ENCODE measurements around the gene BMF. TPM values are rescaled to one million over a fixed set of nuclear protein-coding genes. Genes with fewer than 3 reads are reported as not detected.

BMF gene
- total and polyA plus RNA-seq, 7 donors = 4.8 to 18.1 (median 15.3) TPM

DNA sequence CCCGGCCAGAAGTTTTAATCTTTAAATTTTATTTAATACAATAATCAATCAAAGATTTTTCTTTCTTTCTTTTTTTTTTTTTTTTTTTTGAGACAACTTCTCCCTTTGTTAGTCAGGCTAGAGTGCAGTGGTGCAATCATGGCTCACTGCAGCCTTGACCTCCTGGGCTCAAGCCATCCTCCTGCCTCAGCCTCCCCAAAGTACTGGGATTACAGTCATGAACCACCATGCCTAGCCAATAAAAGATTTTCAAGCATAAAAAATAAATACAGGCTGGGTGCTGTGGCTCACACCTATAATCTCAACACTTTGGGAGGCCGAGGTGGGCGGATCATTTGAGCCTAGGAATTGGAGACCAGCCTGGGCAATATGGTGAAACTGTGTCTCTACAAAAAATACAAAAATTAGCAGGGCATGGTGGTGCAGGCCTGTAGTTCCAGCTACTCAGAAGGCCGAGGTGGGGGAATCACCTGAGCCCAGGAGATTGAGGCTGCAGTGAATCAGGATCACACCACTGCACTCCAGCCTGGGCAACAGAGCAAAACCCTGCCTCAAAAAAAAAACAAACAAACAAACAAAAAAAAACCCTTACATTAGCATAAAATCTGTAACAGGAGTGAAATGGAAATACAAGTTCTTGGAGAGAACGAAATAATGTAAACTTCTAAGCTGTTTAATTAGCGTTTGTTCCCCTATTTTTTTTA lies 40.6 kb downstream of the BMF start:
- peak overlapping the region in 1 of 4 donors; percentile 3 for H3K27ac ChIP-seq
- WGBS, 2 donors = 45 to 80% methylated on average over 6 of the region's 6 CpGs
- no peak for DNase-seq

DNA sequence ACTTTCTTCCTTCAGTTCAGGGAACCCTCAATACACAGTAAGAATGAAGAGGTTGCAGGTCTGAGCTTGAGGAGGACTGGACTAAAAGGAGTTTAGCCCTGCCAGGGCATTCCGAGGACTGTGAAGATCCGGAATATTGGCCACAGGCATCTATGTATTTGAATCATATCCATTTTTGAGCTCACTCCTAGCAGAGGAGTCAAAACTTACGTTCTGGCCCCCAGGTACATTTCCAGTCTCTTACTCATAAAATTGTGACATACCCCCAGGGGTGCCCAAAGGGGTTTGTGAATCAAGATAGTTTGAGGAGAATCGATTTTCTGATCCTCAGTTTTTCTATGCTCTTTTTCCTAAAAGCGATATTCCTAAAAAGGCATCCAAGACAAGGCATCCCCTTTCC lies 42.1 kb downstream of the BMF start:
- H3K27ac ChIP-seq = no peak overlapping the region
- WGBS, 2 donors = 89 to 95% methylated on average over 5 of the region's 5 CpGs
- H3K4me1 ChIP-seq = peaks cover 0 to 46% (median 35%) of the 10 kb centered on the region in 4 donors
- no peak overlapping the region for H3K4me3 ChIP-seq
- TF ChIP-seq POLR2A (IDR thresholded peaks at IDR 0.05) (no peak), POLR2AphosphoS5 (IDR thresholded peaks at IDR 0.05) (no peak), EP300 (IDR thresholded peaks at IDR 0.05) (no peak)
- TF ChIP-seq, protein P1, sequence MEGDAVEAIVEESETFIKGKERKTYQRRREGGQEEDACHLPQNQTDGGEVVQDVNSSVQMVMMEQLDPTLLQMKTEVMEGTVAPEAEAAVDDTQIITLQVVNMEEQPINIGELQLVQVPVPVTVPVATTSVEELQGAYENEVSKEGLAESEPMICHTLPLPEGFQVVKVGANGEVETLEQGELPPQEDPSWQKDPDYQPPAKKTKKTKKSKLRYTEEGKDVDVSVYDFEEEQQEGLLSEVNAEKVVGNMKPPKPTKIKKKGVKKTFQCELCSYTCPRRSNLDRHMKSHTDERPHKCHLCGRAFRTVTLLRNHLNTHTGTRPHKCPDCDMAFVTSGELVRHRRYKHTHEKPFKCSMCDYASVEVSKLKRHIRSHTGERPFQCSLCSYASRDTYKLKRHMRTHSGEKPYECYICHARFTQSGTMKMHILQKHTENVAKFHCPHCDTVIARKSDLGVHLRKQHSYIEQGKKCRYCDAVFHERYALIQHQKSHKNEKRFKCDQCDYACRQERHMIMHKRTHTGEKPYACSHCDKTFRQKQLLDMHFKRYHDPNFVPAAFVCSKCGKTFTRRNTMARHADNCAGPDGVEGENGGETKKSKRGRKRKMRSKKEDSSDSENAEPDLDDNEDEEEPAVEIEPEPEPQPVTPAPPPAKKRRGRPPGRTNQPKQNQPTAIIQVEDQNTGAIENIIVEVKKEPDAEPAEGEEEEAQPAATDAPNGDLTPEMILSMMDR (IDR thresholded peaks at IDR 0.05) = no peak
- no peaks in the 10 kb centered on the region for H3K27me3 ChIP-seq
- no peaks in the 10 kb centered on the region for H3K9me3 ChIP-seq
- DNase-seq = no peak
- H3K36me3 ChIP-seq = no peaks in the 10 kb centered on the region
- intact Hi-C loops (cut with DNase I) = loop anchor here (5.0 kb wide), 1 partner anchor 41 kb away; the partner anchor contains the start of gene BMF

More for the DNA sequence above, 40.6 kb downstream of the BMF start:
- H3K4me3 ChIP-seq = no peak overlapping the region
- no peaks in the 10 kb centered on the region for H3K36me3 ChIP-seq
- no peaks in the 10 kb centered on the region for H3K27me3 ChIP-seq
- peaks cover 0 to 40% (median 34%) of the 10 kb centered on the region in 4 donors for H3K4me1 ChIP-seq
- no peak for TF ChIP-seq POLR2AphosphoS5 (IDR thresholded peaks at IDR 0.05)
- TF ChIP-seq, protein P1 (IDR thresholded peaks at IDR 0.05) = no peak
- no peak for TF ChIP-seq POLR2A (IDR thresholded peaks at IDR 0.05)
- TF ChIP-seq EP300 (IDR thresholded peaks at IDR 0.05) = no peak
- intact Hi-C loops (cut with DNase I) = loop anchor here (5.0 kb wide), 1 partner anchor 39 kb away; the partner anchor contains the start of gene BMF
- H3K9me3 ChIP-seq = no peaks in the 10 kb centered on the region

DNA sequence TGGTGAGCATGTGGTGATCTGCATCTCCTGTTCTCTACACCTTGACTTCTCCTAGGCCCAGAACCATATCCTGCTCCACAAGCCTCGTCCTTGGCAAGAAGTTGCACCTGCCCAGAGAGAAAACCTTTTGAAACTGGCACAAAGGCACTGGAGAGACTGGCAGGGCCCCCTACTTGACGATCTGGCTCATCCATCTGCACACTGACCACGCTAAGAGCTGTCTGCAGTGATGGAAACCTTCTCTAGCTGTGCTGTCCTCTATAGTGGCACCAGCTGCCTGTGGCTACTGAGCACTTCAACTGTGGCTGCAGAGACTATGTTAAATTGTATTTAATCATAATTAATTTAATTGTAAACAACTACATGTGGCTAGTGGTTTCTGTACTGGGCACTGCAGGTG lies 43.5 kb downstream of the BMF start:
- TF ChIP-seq EP300 (IDR thresholded peaks at IDR 0.05) = no peak
- TF ChIP-seq, protein P1 (IDR thresholded peaks at IDR 0.05) = no peak
- no peak overlapping the region for H3K27ac ChIP-seq
- no peak overlapping the region for H3K4me3 ChIP-seq
- 80 to 84% methylated on average over 3 of the region's 3 CpGs for WGBS, 2 donors
- H3K27me3 ChIP-seq = no peaks in the 10 kb centered on the region
- no peak for DNase-seq
- peaks cover 0 to 41% (median 34%) of the 10 kb centered on the region in 4 donors for H3K4me1 ChIP-seq
- intact Hi-C loops (cut with DNase I) = loop anchor here (5.0 kb wide), 1 partner anchor 42 kb away; the partner anchor contains the start of gene BMF
- H3K9me3 ChIP-seq = no peaks in the 10 kb centered on the region
- H3K36me3 ChIP-seq = no peaks in the 10 kb centered on the region

DNA sequence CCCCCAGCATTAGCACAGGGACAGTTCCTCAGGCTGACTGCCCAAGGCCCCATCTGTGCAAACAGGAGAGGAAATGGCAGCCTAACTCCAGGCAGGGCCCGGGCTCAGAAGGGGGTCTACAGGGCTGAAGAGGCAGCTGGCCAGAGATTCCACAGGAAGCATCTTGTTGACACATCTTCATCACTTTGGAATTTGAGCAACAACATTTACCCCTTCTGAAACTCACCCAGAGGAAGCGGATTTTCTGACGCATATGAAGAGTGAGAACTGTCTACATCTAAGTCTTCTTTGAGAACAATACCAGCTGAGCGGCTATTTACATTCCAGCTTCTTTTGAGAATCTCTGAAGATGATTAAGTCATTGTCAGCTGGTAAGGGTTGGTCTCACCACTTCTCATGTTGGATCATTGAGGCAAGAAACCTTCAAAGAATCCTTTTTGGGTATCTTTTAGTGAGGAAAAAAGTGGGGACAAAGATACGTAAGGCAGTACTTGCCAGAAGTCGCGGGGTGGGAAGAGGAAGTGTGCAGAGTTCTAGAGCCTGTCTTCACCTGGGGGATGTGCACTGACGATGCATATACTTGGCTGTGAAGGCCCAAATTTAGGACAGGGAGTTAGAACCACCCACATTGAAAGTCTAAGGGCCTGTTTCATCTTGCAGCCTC lies 44.3 kb downstream of the BMF start:
- intact Hi-C loops (cut with DNase I) = no loop called here
- Histone ChIP-seq H3K4me1 (peaks cover 0 to 33% (median 26%) of the 10 kb centered on the region in 4 donors), H3K4me3 (no peak overlapping the region), H3K27ac (peak overlapping the region in 3 of 4 donors; percentile 63 to 69 (median 68)), H3K27me3 (no peaks in the 10 kb centered on the region), H3K9me3 (no peaks in the 10 kb centered on the region), H3K36me3 (no peaks in the 10 kb centered on the region)
- 66 to 87% methylated on average over 8 of the region's 8 CpGs for WGBS, 2 donors
- TF ChIP-seq, protein P1 (IDR thresholded peaks at IDR 0.05) = no peak
- TF ChIP-seq EP300 (IDR thresholded peaks at IDR 0.05) (no peak), POLR2AphosphoS5 (IDR thresholded peaks at IDR 0.05) (no peak), POLR2A (IDR thresholded peaks at IDR 0.05) (no peak)
- no peak for DNase-seq

Data from sigmoid colon (tissue), 7 donors.